ENCODE data around the gene RRBP1. TPM values are rescaled to one million over a fixed set of nuclear protein-coding genes. Genes with fewer than 3 reads are reported as not detected.

The RRBP1 gene
- total and polyA plus RNA-seq, 9 donors: 29.2 to 159 (median 83.8) TPM

- no peaks in the 10 kb centered on the region for H3K9me3 ChIP-seq
- no peaks in the 10 kb centered on the region for H3K36me3 ChIP-seq
- H3K27ac ChIP-seq: no peak overlapping the region
- DNase-seq: no peak
- no peak overlapping the region for H3K4me3 ChIP-seq
- H3K27me3 ChIP-seq: no peaks in the 10 kb centered on the region
- TF ChIP-seq EP300 (IDR thresholded peaks at IDR 0.05): no peak
- no peak for TF ChIP-seq POLR2A (IDR thresholded peaks at IDR 0.05)
- no peak for TF ChIP-seq CTCF (IDR thresholded peaks at IDR 0.05)
- H3K4me1 ChIP-seq (ENCODE audit: insufficient read depth): no peaks in the 10 kb centered on the region
- 86 to 95% (median 92%) methylated on average over 12 of the region's 12 CpGs for WGBS, 3 donors
- intact Hi-C loops (cut with DNase I): no loop called here
Observed at GRCh38 chr20:17728074-17728473, 46.0 kb upstream of the RRBP1 start.

- Histone ChIP-seq H3K4me1 (ENCODE audit: insufficient read depth) (no peaks in the 10 kb centered on the region), H3K27ac (no peak overlapping the region), H3K27me3 (no peaks in the 10 kb centered on the region), H3K36me3 (no peaks in the 10 kb centered on the region), H3K9me3 (no peaks in the 10 kb centered on the region), H3K4me3 (no peak overlapping the region)
- no peak for DNase-seq
- TF ChIP-seq CTCF (IDR thresholded peaks at IDR 0.05) (no peak), POLR2A (IDR thresholded peaks at IDR 0.05) (no peak), EP300 (IDR thresholded peaks at IDR 0.05) (no peak)
- WGBS, 3 donors: 86 to 93% (median 89%) methylated on average over 10 of the region's 10 CpGs
- intact Hi-C loops (cut with DNase I): no loop called here
Observed at GRCh38 chr20:17727351-17727750, 45.3 kb upstream of the RRBP1 start.

- 45 to 58% (median 53%) methylated on average over 4 of the region's 4 CpGs for WGBS, 3 donors
- DNase-seq: no peak
- Histone ChIP-seq H3K27me3 (no peaks in the 10 kb centered on the region), H3K4me3 (no peak overlapping the region), H3K36me3 (no peaks in the 10 kb centered on the region), H3K4me1 (ENCODE audit: insufficient read depth) (no peaks in the 10 kb centered on the region), H3K9me3 (no peaks in the 10 kb centered on the region), H3K27ac (no peak overlapping the region)
- TF ChIP-seq POLR2A (IDR thresholded peaks at IDR 0.05): no peak
- no peak for TF ChIP-seq CTCF (IDR thresholded peaks at IDR 0.05)
- TF ChIP-seq EP300 (IDR thresholded peaks at IDR 0.05): no peak
- intact Hi-C loops (cut with DNase I): no loop called here
Observed at GRCh38 chr20:17726902-17727301, 44.9 kb upstream of the RRBP1 start.

- H3K27me3 ChIP-seq: no peaks in the 10 kb centered on the region
- TF ChIP-seq EP300 (IDR thresholded peaks at IDR 0.05): no peak
- TF ChIP-seq POLR2A (IDR thresholded peaks at IDR 0.05): no peak
- no peak for TF ChIP-seq CTCF (IDR thresholded peaks at IDR 0.05)
- WGBS, 3 donors: 81 to 89% (median 86%) methylated on average over 13 of the region's 13 CpGs
- H3K4me1 ChIP-seq (ENCODE audit: insufficient read depth): no peaks in the 10 kb centered on the region
- no peaks in the 10 kb centered on the region for H3K9me3 ChIP-seq
- no peak overlapping the region for H3K4me3 ChIP-seq
- H3K27ac ChIP-seq: no peak overlapping the region
- intact Hi-C loops (cut with DNase I): no loop called here
- DNase-seq: no peak
- H3K36me3 ChIP-seq: no peaks in the 10 kb centered on the region
Observed at GRCh38 chr20:17725094-17725835, 43.2 kb upstream of the RRBP1 start.
